ENCODE results near the gene KIAA0513.

DNA sequence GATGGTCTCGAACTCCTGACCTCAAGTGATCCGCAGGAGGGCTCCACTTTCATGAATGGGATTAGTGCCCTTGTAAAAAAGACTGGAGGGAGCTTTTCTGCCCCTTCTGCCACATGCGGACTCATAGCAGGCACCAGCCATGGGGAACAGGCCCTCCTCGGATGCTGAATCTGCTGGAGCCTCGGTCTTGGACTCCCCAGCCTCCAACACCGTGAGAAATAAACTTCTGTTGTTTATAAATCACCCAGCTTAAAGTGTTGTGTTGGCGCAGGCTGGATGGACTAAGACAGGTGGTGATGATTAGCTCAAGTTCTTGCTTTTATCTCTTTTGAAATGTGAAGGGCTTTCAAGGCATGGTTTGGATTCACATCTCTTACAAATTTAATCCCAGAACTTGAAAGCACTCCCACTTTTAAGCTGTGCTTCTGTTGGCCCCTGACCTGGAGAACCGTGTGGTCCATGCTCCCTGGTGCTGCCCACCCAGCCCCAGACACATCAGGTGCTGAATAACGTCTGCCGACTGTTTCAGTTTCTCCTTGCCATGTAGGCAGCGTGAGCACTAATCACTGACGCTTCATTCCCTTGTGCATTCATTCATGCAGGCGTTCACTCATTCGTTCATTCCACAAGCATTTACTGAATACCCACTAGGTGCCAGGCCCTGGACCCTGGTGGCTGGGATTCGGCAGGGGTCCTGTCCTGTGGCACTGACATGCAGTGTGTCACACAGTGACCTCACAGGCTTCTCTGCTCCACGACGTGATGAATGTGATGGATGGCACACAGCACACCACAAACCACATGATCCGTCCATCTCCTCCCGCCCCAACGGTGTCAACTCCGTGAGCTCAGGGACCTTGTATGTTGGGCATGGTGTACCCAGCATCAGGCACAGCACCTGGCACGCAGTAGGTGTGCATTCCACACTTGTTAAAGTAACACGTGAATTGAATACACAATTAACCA, 75.8 kb downstream of the KIAA0513 start:
- TF ChIP-seq, protein P1, sequence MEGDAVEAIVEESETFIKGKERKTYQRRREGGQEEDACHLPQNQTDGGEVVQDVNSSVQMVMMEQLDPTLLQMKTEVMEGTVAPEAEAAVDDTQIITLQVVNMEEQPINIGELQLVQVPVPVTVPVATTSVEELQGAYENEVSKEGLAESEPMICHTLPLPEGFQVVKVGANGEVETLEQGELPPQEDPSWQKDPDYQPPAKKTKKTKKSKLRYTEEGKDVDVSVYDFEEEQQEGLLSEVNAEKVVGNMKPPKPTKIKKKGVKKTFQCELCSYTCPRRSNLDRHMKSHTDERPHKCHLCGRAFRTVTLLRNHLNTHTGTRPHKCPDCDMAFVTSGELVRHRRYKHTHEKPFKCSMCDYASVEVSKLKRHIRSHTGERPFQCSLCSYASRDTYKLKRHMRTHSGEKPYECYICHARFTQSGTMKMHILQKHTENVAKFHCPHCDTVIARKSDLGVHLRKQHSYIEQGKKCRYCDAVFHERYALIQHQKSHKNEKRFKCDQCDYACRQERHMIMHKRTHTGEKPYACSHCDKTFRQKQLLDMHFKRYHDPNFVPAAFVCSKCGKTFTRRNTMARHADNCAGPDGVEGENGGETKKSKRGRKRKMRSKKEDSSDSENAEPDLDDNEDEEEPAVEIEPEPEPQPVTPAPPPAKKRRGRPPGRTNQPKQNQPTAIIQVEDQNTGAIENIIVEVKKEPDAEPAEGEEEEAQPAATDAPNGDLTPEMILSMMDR (IDR thresholded peaks at IDR 0.05): no peak
- TF ChIP-seq POLR2A (IDR thresholded peaks at IDR 0.05) (no peak), EP300 (IDR thresholded peaks at IDR 0.05) (no peak)
